ENCODE data around the gene TOLLIP.
"Not testable (repeated sequence)": the region's sequence is repeated elsewhere in the genome, so short reads cannot be mapped to it uniquely, and the experiment has no call there.

The TOLLIP gene

GRCh38 chr11:1264444-1264843 lies 45.0 kb downstream of the TOLLIP start:
- DNase-seq (ENCODE audit: low spot score); in situ Hi-C loops (cut with MboI; ENCODE audit: low sequenced_read_pairs, unreplicated experiment): not testable (repeated sequence)
- TF ChIP-seq CTCF (IDR thresholded peaks at IDR 0.05; ENCODE audit: borderline replicate concordance, control extremely low read depth, extremely low read depth, insufficient read depth, missing control alignments): peak; percentile 22

GRCh38 chr11:1263010-1263409 lies 46.4 kb downstream of the TOLLIP start:
- in situ Hi-C loops (cut with MboI; ENCODE audit: low sequenced_read_pairs, unreplicated experiment): no loop called here
- no peak for DNase-seq (ENCODE audit: low spot score)
- TF ChIP-seq CTCF (IDR thresholded peaks at IDR 0.05; ENCODE audit: borderline replicate concordance, control extremely low read depth, extremely low read depth, insufficient read depth, missing control alignments): no peak

GRCh38 chr11:1262172-1263006 lies 47.0 kb downstream of the TOLLIP start:
- in situ Hi-C loops (cut with MboI; ENCODE audit: low sequenced_read_pairs, unreplicated experiment): no loop called here
- TF ChIP-seq CTCF (IDR thresholded peaks at IDR 0.05; ENCODE audit: borderline replicate concordance, control extremely low read depth, extremely low read depth, insufficient read depth, missing control alignments): no peak
- peak; percentile 92 for DNase-seq (ENCODE audit: low spot score)

- no peak for TF ChIP-seq CTCF (IDR thresholded peaks at IDR 0.05; ENCODE audit: borderline replicate concordance, control extremely low read depth, extremely low read depth, insufficient read depth, missing control alignments)
- in situ Hi-C loops (cut with MboI; ENCODE audit: low sequenced_read_pairs, unreplicated experiment): no loop called here
Measured at GRCh38 chr11:1261241-1262071, 48.0 kb downstream of the TOLLIP start.

GRCh38 chr11:1260620-1261019 lies 48.8 kb downstream of the TOLLIP start:
- in situ Hi-C loops (cut with MboI; ENCODE audit: low sequenced_read_pairs, unreplicated experiment): no loop called here
- no peak for TF ChIP-seq CTCF (IDR thresholded peaks at IDR 0.05; ENCODE audit: borderline replicate concordance, control extremely low read depth, extremely low read depth, insufficient read depth, missing control alignments)
- DNase-seq (ENCODE audit: low spot score): no peak

More at GRCh38 chr11:1261241-1262071, 48.0 kb downstream of the TOLLIP start:
- no peak for DNase-seq (ENCODE audit: low spot score)

GRCh38 chr11:1260023-1260501 lies 49.4 kb downstream of the TOLLIP start:
- in situ Hi-C loops (cut with MboI; ENCODE audit: low sequenced_read_pairs, unreplicated experiment): no loop called here
- TF ChIP-seq CTCF (IDR thresholded peaks at IDR 0.05; ENCODE audit: borderline replicate concordance, control extremely low read depth, extremely low read depth, insufficient read depth, missing control alignments): no peak
- DNase-seq (ENCODE audit: low spot score): peak; percentile 72

Data from GM13976 (cell line).